ENCODE measurements around the gene AATF. TPM values are rescaled to one million over a fixed set of nuclear protein-coding genes. Genes with fewer than 3 reads are reported as not detected.

AATF gene
- total RNA-seq, 1 donor from 2014 or later, result 21.1 TPM

DNA sequence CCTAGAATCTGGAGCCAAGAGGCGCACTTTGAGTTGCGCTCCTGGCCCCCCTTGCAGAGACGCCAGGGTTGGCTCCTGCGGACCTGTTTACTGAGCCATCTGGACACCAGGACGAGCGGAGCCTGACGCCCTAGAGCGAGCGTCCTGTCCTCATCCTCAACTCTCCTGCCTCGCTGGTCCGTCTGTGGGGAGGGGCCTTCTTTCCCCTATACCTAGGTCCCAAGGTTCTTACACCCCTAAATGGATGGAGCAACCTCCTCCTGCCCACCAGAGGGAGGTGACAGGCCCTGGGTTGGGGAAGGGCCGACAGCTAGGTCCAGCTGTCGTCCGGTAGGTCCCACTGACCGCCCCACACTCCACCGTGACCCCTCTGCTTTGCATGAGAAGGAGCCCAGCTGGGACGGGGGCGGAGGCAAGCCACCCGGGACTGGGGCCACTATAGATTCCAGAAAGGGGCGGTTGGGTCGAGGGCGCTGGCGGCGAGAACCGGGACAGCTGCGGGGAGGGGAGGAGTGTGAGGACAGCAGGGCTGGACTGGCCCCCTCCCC, 14.5 kb upstream of the AATF start:
- no peak for DNase-seq (ENCODE audit: extremely low spot score in 2 of 2)
- Histone ChIP-seq H3K4me1 (peaks cover 73% of the 10 kb centered on the region), H3K27ac (no peak overlapping the region), H3K36me3 (no peaks in the 10 kb centered on the region), H3K9me3 (no peaks in the 10 kb centered on the region), H3K27me3 (peaks cover 53% of the 10 kb centered on the region), H3K4me3 (no peak overlapping the region)
- intact Hi-C loops (cut with DNase I), result no loop called here
- no peak for TF ChIP-seq POLR2AphosphoS5 (IDR thresholded peaks at IDR 0.05; ENCODE audit: insufficient read depth in 1 of 2, low read depth in 1 of 2)
- no peak for TF ChIP-seq POLR2A (IDR thresholded peaks at IDR 0.05)
- TF ChIP-seq, protein P1, sequence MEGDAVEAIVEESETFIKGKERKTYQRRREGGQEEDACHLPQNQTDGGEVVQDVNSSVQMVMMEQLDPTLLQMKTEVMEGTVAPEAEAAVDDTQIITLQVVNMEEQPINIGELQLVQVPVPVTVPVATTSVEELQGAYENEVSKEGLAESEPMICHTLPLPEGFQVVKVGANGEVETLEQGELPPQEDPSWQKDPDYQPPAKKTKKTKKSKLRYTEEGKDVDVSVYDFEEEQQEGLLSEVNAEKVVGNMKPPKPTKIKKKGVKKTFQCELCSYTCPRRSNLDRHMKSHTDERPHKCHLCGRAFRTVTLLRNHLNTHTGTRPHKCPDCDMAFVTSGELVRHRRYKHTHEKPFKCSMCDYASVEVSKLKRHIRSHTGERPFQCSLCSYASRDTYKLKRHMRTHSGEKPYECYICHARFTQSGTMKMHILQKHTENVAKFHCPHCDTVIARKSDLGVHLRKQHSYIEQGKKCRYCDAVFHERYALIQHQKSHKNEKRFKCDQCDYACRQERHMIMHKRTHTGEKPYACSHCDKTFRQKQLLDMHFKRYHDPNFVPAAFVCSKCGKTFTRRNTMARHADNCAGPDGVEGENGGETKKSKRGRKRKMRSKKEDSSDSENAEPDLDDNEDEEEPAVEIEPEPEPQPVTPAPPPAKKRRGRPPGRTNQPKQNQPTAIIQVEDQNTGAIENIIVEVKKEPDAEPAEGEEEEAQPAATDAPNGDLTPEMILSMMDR (IDR thresholded peaks at IDR 0.05), result no peak

DNA sequence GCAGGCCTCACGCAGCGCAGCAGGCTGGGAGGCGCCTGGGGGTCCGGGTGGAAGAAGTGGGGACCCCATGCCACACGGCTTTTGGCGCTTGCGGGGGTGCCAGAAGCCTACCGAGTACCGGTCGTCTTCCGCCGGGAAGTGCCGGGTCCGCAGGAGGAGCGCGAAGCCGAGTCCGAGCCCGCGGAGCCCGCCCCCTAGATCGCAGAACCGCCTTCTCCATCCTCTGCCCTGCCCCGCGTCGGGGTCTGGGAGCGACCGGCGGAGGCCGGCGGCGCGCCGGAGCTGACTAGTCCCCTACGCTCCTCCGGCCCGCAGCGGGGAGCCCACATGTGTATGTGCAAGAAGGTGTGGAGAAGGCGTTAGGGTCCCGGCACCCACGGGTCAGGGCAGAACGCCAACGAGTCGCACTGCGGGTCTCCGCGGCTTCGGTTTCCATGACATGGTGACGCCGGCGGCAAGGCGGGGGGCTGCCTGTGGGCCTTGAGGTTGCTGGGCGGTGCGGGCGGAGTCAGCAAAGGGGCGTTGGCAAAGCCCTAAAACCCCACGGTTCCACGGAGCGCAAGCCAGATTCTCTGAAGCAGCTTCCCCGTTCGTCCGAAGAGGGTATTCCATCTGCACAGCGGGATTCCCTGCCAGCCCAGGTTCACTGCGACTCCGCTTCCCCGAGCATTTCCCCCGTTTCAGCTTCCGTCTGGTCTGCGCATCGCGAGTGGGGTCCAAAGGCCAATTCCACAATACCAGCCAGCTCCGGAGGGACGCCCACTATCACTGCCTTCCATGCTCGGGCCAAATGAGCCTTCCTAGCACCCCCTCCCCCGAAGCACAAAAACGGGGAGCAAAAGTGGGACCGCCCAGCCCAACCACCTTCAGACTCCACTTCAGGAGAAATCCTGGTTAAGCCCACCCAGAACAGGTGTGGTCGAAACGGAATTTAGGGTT, 13.8 kb upstream of the AATF start:
- intact Hi-C loops (cut with DNase I), result no loop called here
- no peaks in the 10 kb centered on the region for H3K9me3 ChIP-seq
- TF ChIP-seq, protein P1 (IDR thresholded peaks at IDR 0.05), result no peak
- TF ChIP-seq POLR2A (IDR thresholded peaks at IDR 0.05), result no peak
- no peak for TF ChIP-seq POLR2AphosphoS5 (IDR thresholded peaks at IDR 0.05; ENCODE audit: insufficient read depth in 1 of 2, low read depth in 1 of 2)
- no peaks in the 10 kb centered on the region for H3K36me3 ChIP-seq
- peaks cover 73% of the 10 kb centered on the region for H3K4me1 ChIP-seq
- no peak for DNase-seq (ENCODE audit: extremely low spot score in 2 of 2)
- H3K27ac ChIP-seq, result no peak overlapping the region
- peaks cover 60% of the 10 kb centered on the region for H3K27me3 ChIP-seq
- H3K4me3 ChIP-seq, result peak overlapping the region in 1 of 2 donors; percentile 19

- Histone ChIP-seq H3K4me3 (peak overlapping the region in 1 of 2 donors; percentile 12), H3K36me3 (no peaks in the 10 kb centered on the region), H3K27ac (no peak overlapping the region), H3K4me1 (peaks cover 73% of the 10 kb centered on the region), H3K27me3 (peaks cover 65% of the 10 kb centered on the region), H3K9me3 (no peaks in the 10 kb centered on the region)
- intact Hi-C loops (cut with DNase I), result no loop called here
- DNase-seq (ENCODE audit: extremely low spot score in 2 of 2), result no peak
- TF ChIP-seq, protein P1 (IDR thresholded peaks at IDR 0.05), result no peak
- no peak for TF ChIP-seq POLR2A (IDR thresholded peaks at IDR 0.05)
- TF ChIP-seq POLR2AphosphoS5 (IDR thresholded peaks at IDR 0.05; ENCODE audit: insufficient read depth in 1 of 2, low read depth in 1 of 2), result no peak
Measured at GRCh38 chr17:36935671-36936454, 12.9 kb upstream of the AATF start.

- Histone ChIP-seq H3K27me3 (peaks cover 65% of the 10 kb centered on the region), H3K27ac (no peak overlapping the region), H3K4me1 (peaks cover 73% of the 10 kb centered on the region), H3K36me3 (no peaks in the 10 kb centered on the region), H3K9me3 (no peaks in the 10 kb centered on the region), H3K4me3 (peak overlapping the region in 1 of 2 donors; percentile 12)
- TF ChIP-seq, protein P1 (IDR thresholded peaks at IDR 0.05), result no peak
- TF ChIP-seq POLR2AphosphoS5 (IDR thresholded peaks at IDR 0.05; ENCODE audit: insufficient read depth in 1 of 2, low read depth in 1 of 2) (no peak), POLR2A (IDR thresholded peaks at IDR 0.05) (no peak)
- intact Hi-C loops (cut with DNase I), result no loop called here
- no peak for DNase-seq (ENCODE audit: extremely low spot score in 2 of 2)
Measured at GRCh38 chr17:36936455-36937000, 12.2 kb upstream of the AATF start.
